Skeletal muscle tissue (tissue), 4 donors: ENCODE data around the gene ICAM3. TPM values are rescaled to one million over a fixed set of nuclear protein-coding genes. Genes with fewer than 3 reads are reported as not detected.

Experiments used
- H3K27ac ChIP-seq: one replicate; pipeline ENCODE4 v1.7.0; 2013; ENCODE audit warnings: mild to moderate bottlenecking, low read depth, low read length, inconsistent platforms
- H3K27me3 ChIP-seq, 3 donors: one replicate each; pipeline ENCODE4 v1.7.0; 2013; ENCODE audit warnings: low read length in 3 of 3; ENCODE audit not compliant: control insufficient read depth in 3 of 3, insufficient read depth in 3 of 3
- H3K36me3 ChIP-seq, 3 donors: one replicate each; pipeline ENCODE4 v1.7.0; 2013; ENCODE audit warnings: low read length in 3 of 3; ENCODE audit not compliant: control insufficient read depth in 3 of 3, insufficient read depth in 3 of 3
- H3K4me1 ChIP-seq, 3 donors: one replicate each; pipeline ENCODE4 v1.7.0; 2013; ENCODE audit warnings: low read length in 3 of 3, mild to moderate bottlenecking in 3 of 3; ENCODE audit not compliant: control insufficient read depth in 3 of 3, insufficient read depth in 3 of 3
- H3K4me3 ChIP-seq, 3 donors: one replicate each; pipeline ENCODE4 v1.7.0; 2013; ENCODE audit warnings: low read length in 3 of 3
- H3K9ac ChIP-seq, 3 donors: one replicate each; pipeline ENCODE4 v1.7.0; 2013; ENCODE audit warnings: low read length in 3 of 3, mild to moderate bottlenecking in 3 of 3, moderate library complexity in 2 of 3, low read depth in 1 of 3
- H3K9me3 ChIP-seq, 3 donors: one replicate each; pipeline ENCODE4 v1.7.0; 2013; ENCODE audit warnings: low read length in 3 of 3; ENCODE audit not compliant: control insufficient read depth in 3 of 3
- total RNA-seq: library from RNA; depleted of rRNA; stranded (reverse); fragments of >200 nt; gene quantifications from one replicate; pipeline ENCODE4 v1.2.3, GENCODE V29; 2014
- donor health status: Osteomylitis.

Gene ICAM3
- total RNA-seq, 1 donor from 2014 or later = 8.4 TPM

GRCh38 chr19:10292206-10292788 lies 47.1 kb downstream of the ICAM3 start:
- Histone ChIP-seq H3K4me1 (peaks cover 47 to 63% (median 54%) of the 10 kb centered on the region in 3 donors), H3K4me3 (peak overlapping the region in 2 of 3 donors; percentile 59 to 64), H3K9ac (no peak overlapping the region), H3K36me3 (no peaks in the 10 kb centered on the region), H3K9me3 (no peaks in the 10 kb centered on the region), H3K27ac (no peak overlapping the region), H3K27me3 (peaks cover 88 to 94% (median 93%) of the 10 kb centered on the region in 3 donors)

- H3K9me3 ChIP-seq = no peaks in the 10 kb centered on the region
- H3K36me3 ChIP-seq = no peaks in the 10 kb centered on the region
- H3K27me3 ChIP-seq = peaks cover 89 to 95% (median 94%) of the 10 kb centered on the region in 3 donors
- H3K4me1 ChIP-seq = peaks cover 47 to 63% (median 56%) of the 10 kb centered on the region in 3 donors
- H3K9ac ChIP-seq = peak overlapping the region in 1 of 3 donors; percentile 45
- H3K27ac ChIP-seq = no peak overlapping the region
- peak overlapping the region; percentile 30 to 64 (median 59) for H3K4me3 ChIP-seq
Measured at GRCh38 chr19:10291554-10292205, 47.7 kb downstream of the ICAM3 start.

- Histone ChIP-seq H3K27me3 (peaks cover 87 to 92% (median 87%) of the 10 kb centered on the region in 3 donors), H3K9me3 (no peaks in the 10 kb centered on the region), H3K27ac (no peak overlapping the region), H3K36me3 (peaks cover 0 to 2% (median 1%) of the 10 kb centered on the region in 3 donors), H3K4me3 (peak overlapping the region; percentile 30 to 64 (median 59)), H3K4me1 (peaks cover 47 to 64% (median 58%) of the 10 kb centered on the region in 3 donors), H3K9ac (peak overlapping the region in 2 of 3 donors; percentile 11 to 45)
Measured at GRCh38 chr19:10290876-10291553, 48.4 kb downstream of the ICAM3 start.

GRCh38 chr19:10290357-10290875 lies 49.0 kb downstream of the ICAM3 start:
- Histone ChIP-seq H3K4me3 (peak overlapping the region; percentile 30 to 64 (median 59)), H3K9me3 (no peaks in the 10 kb centered on the region), H3K36me3 (peaks cover 2 to 8% (median 7%) of the 10 kb centered on the region in 3 donors), H3K4me1 (peaks cover 42 to 60% (median 55%) of the 10 kb centered on the region in 3 donors), H3K27ac (no peak overlapping the region), H3K9ac (peak overlapping the region in 2 of 3 donors; percentile 11 to 45), H3K27me3 (peaks cover 81 to 89% (median 81%) of the 10 kb centered on the region in 3 donors)

- Histone ChIP-seq H3K27me3 (peaks cover 76 to 87% (median 78%) of the 10 kb centered on the region in 3 donors), H3K9ac (peak within 1 kb of the TSS in 2 of 3 donors; percentile 11 to 45), H3K27ac (no peak within 1 kb of the TSS), H3K4me3 (peak within 1 kb of the TSS; percentile 30 to 64 (median 59)), H3K36me3 (peaks cover 7 to 13% (median 13%) of the 10 kb centered on the region in 3 donors), H3K9me3 (no peaks in the 10 kb centered on the region), H3K4me1 (peaks cover 42 to 58% (median 53%) of the 10 kb centered on the region in 3 donors)
Measured at GRCh38 chr19:10289836-10290356, 49.5 kb downstream of the ICAM3 start, which contains the start of gene ICAM5. Gene ICAM5, plus strand, starts transcription at chr19:10289952. Its CDS starts 92 bp downstream, at chr19:10290044.

- Histone ChIP-seq H3K27ac (no peak overlapping the region), H3K9ac (no peak overlapping the region), H3K4me1 (peaks cover 40 to 58% (median 53%) of the 10 kb centered on the region in 3 donors), H3K9me3 (no peaks in the 10 kb centered on the region), H3K4me3 (peak overlapping the region in 2 of 3 donors; percentile 49 to 55), H3K36me3 (peaks cover 8 to 19% (median 19%) of the 10 kb centered on the region in 3 donors), H3K27me3 (peaks cover 71 to 81% (median 72%) of the 10 kb centered on the region in 3 donors)
Measured at GRCh38 chr19:10289167-10289835, 50.1 kb downstream of the ICAM3 start.

- H3K9ac ChIP-seq = no peak overlapping the region
- H3K9me3 ChIP-seq = no peaks in the 10 kb centered on the region
- no peak overlapping the region for H3K27ac ChIP-seq
- peak overlapping the region in 2 of 3 donors; percentile 49 to 55 for H3K4me3 ChIP-seq
- peaks cover 65 to 75% (median 66%) of the 10 kb centered on the region in 3 donors for H3K27me3 ChIP-seq
- peaks cover 8 to 25% (median 24%) of the 10 kb centered on the region in 3 donors for H3K36me3 ChIP-seq
- peaks cover 39 to 57% (median 53%) of the 10 kb centered on the region in 3 donors for H3K4me1 ChIP-seq
Measured at GRCh38 chr19:10288662-10289166, 50.7 kb downstream of the ICAM3 start.

GRCh38 chr19:10286803-10287737 lies 52.4 kb downstream of the ICAM3 start, which contains the start of gene ICAM4:
Gene ICAM4, plus strand, starts transcription at chr19:10286955. Its CDS starts 58 bp downstream, at chr19:10287013.
- Histone ChIP-seq H3K4me3 (peak within 1 kb of the TSS in 1 of 3 donors; percentile 41), H3K9ac (no peak within 1 kb of the TSS), H3K4me1 (peaks cover 33 to 41% (median 41%) of the 10 kb centered on the region in 3 donors), H3K27me3 (peaks cover 49 to 59% (median 50%) of the 10 kb centered on the region in 3 donors), H3K36me3 (peaks cover 8 to 27% (median 25%) of the 10 kb centered on the region in 3 donors), H3K9me3 (no peaks in the 10 kb centered on the region), H3K27ac (no peak within 1 kb of the TSS)
